NT2/D1 (cell line): ENCODE measurements around the gene SLC35D2.
A peak's percentile ranks its signal among the peaks of the same experiment; 100 is the strongest.
"Not testable (repeated sequence)": the region's sequence is repeated elsewhere in the genome, so short reads cannot be mapped to it uniquely, and the experiment has no call there.

ENCODE experiments used
- DNase-seq: peaks from one replicate; pipeline ENCODE4 v3.0.0-alpha.2; 2011; ENCODE audit warnings: low read depth, low spot score
- H3K27me3 ChIP-seq: 2 replicates; pipeline ENCODE4 v1.6.0; 2011; ENCODE audit warnings: mild to moderate bottlenecking; ENCODE audit not compliant: insufficient read length, insufficient read depth
- H3K36me3 ChIP-seq: 2 replicates; pipeline ENCODE4 v1.6.1; 2011; ENCODE audit warnings: mild to moderate bottlenecking, low read length, mixed read lengths; ENCODE audit not compliant: insufficient read depth, insufficient read length
- H3K4me1 ChIP-seq: 2 replicates; pipeline ENCODE4 v1.5.1; 2011; ENCODE audit not compliant: insufficient read depth, insufficient read length
- H3K4me3 ChIP-seq: 2 replicates; pipeline ENCODE4 v1.5.1; 2011; ENCODE audit warnings: low read depth; ENCODE audit not compliant: insufficient read length
- H3K9ac ChIP-seq: 2 replicates; pipeline ENCODE4 v1.6.0; 2011; ENCODE audit warnings: low read depth; ENCODE audit not compliant: insufficient read length
- H3K9me3 ChIP-seq: 2 replicates; pipeline ENCODE4 v1.5.1; 2011; ENCODE audit warnings: mild to moderate bottlenecking, low read length; ENCODE audit not compliant: insufficient read depth
- SUZ12 ChIP-seq: IDR thresholded peaks from 2 replicates; pipeline ENCODE4 v1.6.1; 2011; ENCODE audit not compliant: insufficient read length, insufficient read depth; ENCODE audit errors: extremely low read depth
- YY1 ChIP-seq: IDR thresholded peaks from 2 replicates; pipeline ENCODE4 v1.6.1; 2011; ENCODE audit not compliant: insufficient read length, insufficient read depth
- ZNF274 ChIP-seq: IDR thresholded peaks from 2 replicates; pipeline ENCODE4 v1.6.1; 2011; ENCODE audit warnings: mild to moderate bottlenecking, low read depth, low read length

SLC35D2 gene

GRCh38 chr9:96331236-96331947, 52.1 kb downstream of the SLC35D2 start:
- Histone ChIP-seq H3K36me3 (no peaks in the 10 kb centered on the region), H3K9ac (no peak overlapping the region), H3K4me1 (no peaks in the 10 kb centered on the region), H3K4me3 (no peak overlapping the region), H3K9me3 (no peaks in the 10 kb centered on the region), H3K27me3 (no peaks in the 10 kb centered on the region)
- TF ChIP-seq ZNF274 (no peak), SUZ12 (no peak), YY1 (no peak)
- DNase-seq, result no peak

- Histone ChIP-seq H3K4me3 (no peak overlapping the region), H3K27me3 (no peaks in the 10 kb centered on the region), H3K4me1 (no peaks in the 10 kb centered on the region), H3K9ac (no peak overlapping the region), H3K9me3 (no peaks in the 10 kb centered on the region), H3K36me3 (no peaks in the 10 kb centered on the region)
- TF ChIP-seq ZNF274 (no peak), SUZ12 (no peak)
- no peak for DNase-seq
Measured at GRCh38 chr9:96327694-96328352, 55.7 kb downstream of the SLC35D2 start.

GRCh38 chr9:96323169-96323568, 60.3 kb downstream of the SLC35D2 start:
- Histone ChIP-seq H3K27me3 (no peaks in the 10 kb centered on the region), H3K4me3 (no peak overlapping the region), H3K36me3 (peaks cover 5% of the 10 kb centered on the region), H3K4me1 (peaks cover 3% of the 10 kb centered on the region), H3K9ac (no peak overlapping the region), H3K9me3 (no peaks in the 10 kb centered on the region)
- no peak for DNase-seq
- TF ChIP-seq ZNF274, result no peak
- TF ChIP-seq SUZ12, result no peak
- TF ChIP-seq YY1, result no peak

GRCh38 chr9:96322736-96323135, 60.8 kb downstream of the SLC35D2 start:
- not testable (repeated sequence) for H3K4me3 ChIP-seq, H3K4me1 ChIP-seq, H3K9ac ChIP-seq, H3K27me3 ChIP-seq, H3K9me3 ChIP-seq, DNase-seq, H3K36me3 ChIP-seq

- not testable (repeated sequence) for H3K36me3 ChIP-seq, H3K9ac ChIP-seq, H3K9me3 ChIP-seq, H3K27me3 ChIP-seq, H3K4me3 ChIP-seq, DNase-seq, H3K4me1 ChIP-seq
Measured at GRCh38 chr9:96322210-96322609, 61.3 kb downstream of the SLC35D2 start.

- Histone ChIP-seq H3K9ac (no peak overlapping the region), H3K4me1 (peaks cover 3% of the 10 kb centered on the region), H3K4me3 (no peak overlapping the region), H3K9me3 (no peaks in the 10 kb centered on the region), H3K36me3 (peaks cover 5% of the 10 kb centered on the region), H3K27me3 (no peaks in the 10 kb centered on the region)
- no peak for TF ChIP-seq YY1
- no peak for TF ChIP-seq ZNF274
- no peak for TF ChIP-seq SUZ12
- no peak for DNase-seq
Measured at GRCh38 chr9:96321515-96321914, 62.0 kb downstream of the SLC35D2 start.

- TF ChIP-seq ZNF274 (no peak), SUZ12 (no peak), YY1 (no peak)
- Histone ChIP-seq H3K4me3 (no peak overlapping the region), H3K27me3 (no peaks in the 10 kb centered on the region), H3K4me1 (peaks cover 3% of the 10 kb centered on the region), H3K9me3 (no peaks in the 10 kb centered on the region), H3K9ac (peak overlapping the region; percentile 5), H3K36me3 (peaks cover 5% of the 10 kb centered on the region)
- no peak for DNase-seq
Measured at GRCh38 chr9:96320749-96321280, 62.7 kb downstream of the SLC35D2 start.
